GM12878 (cell line): Measurements from ENCODE around the gene RAP1A.

Experiments used
- CTCF ChIP-seq, 3 experiments: IDR thresholded peaks in 2 of 3; conservative IDR thresholded peaks in 1 of 3; 2 replicates each; pipeline ENCODE4 v1.5.1; 2011; ENCODE audit warnings: low read depth in 3 of 3, low read length in 3 of 3, mild to moderate bottlenecking in 3 of 3, control low read depth in 2 of 3, moderate library complexity in 2 of 3, inconsistent platforms in 1 of 3, mixed read lengths in 1 of 3; ENCODE audit not compliant: control insufficient read depth in 2 of 3, insufficient read depth in 1 of 3; ENCODE audit errors: extremely low read depth in 1 of 3
- REST ChIP-seq: IDR thresholded peaks from 2 replicates; pipeline ENCODE4 v1.6.1; 2012; ENCODE audit warnings: mild to moderate bottlenecking, low read depth, low read length
- SUPT20H ChIP-seq: IDR thresholded peaks from 2 replicates; pipeline ENCODE4 v1.6.1; 2011; ENCODE audit warnings: low read depth, mild to moderate bottlenecking, low read length, moderate library complexity, borderline replicate concordance; ENCODE audit not compliant: control insufficient read depth

DNA sequence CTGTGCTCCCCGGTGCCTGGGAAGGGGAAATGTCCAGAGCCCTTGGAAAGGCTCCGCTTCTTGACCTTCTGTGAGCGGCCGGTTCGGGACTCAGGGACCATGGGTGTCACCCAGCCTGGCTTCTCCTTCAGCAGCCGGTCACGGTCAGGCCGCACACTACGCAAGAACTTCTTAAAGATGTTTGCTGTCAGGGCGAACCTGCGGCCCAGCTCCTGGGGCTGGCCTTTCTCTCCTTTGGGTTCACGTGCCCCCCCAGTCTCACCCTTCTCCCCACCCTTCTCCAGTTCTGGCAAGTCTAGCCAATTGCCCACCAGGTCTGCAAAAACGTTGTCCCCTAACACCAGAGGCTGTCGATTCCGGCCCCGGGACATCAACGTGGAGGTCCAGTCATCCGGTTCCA is 107.5 kb downstream of the RAP1A start:
- TF ChIP-seq CTCF (IDR thresholded peaks at IDR 0.05 in 2 of 3, conservative IDR thresholded peaks at IDR 0.05 in 1 of 3; ENCODE audit: control insufficient read depth in 2 of 3, extremely low read depth in 1 of 3, insufficient read depth in 1 of 3, low read depth in 3 of 3, low read length in 3 of 3) (no peak), SUPT20H (no peak), REST (no peak)
